Kidney epithelial cell (primary cell): ENCODE measurements around the gene CDK3. TPM values are rescaled to one million over a fixed set of nuclear protein-coding genes. Genes with fewer than 3 reads are reported as not detected.
"Not testable (repeated sequence)": the region's sequence is repeated elsewhere in the genome, so short reads cannot be mapped to it uniquely, and the experiment has no call there.

Experiments used
- DNase-seq: peaks from one replicate; pipeline ENCODE4 v3.0.0-alpha.2; 2010; ENCODE audit warnings: low read depth
- H3K27me3 ChIP-seq: 2 replicates; pipeline ENCODE4 v1.6.0; 2011; ENCODE audit warnings: low read length; ENCODE audit not compliant: control insufficient read depth, insufficient read depth
- H3K36me3 ChIP-seq: 2 replicates; pipeline ENCODE4 v1.5.1; 2011; ENCODE audit warnings: low read length; ENCODE audit not compliant: control insufficient read depth, insufficient read depth
- H3K4me3 ChIP-seq: 2 replicates; pipeline ENCODE4 v1.5.1; 2011; ENCODE audit warnings: low read depth, mild to moderate bottlenecking, control low read depth, low read length
- CTCF ChIP-seq: IDR thresholded peaks from 2 replicates; pipeline ENCODE4 v1.5.1; 2011; ENCODE audit warnings: mild to moderate bottlenecking, moderate library complexity, low read length, control low read depth, inconsistent platforms; ENCODE audit not compliant: insufficient read depth, poor library complexity, severe bottlenecking
- total RNA-seq: library from RNA; depleted of rRNA; stranded (reverse); fragments of >200 nt; gene quantifications from 2 replicates; pipeline ENCODE4 v1.2.3, GENCODE V29; 2015

The CDK3 gene
- 7.4 and 11.5 TPM in 2 replicates for total RNA-seq

DNA sequence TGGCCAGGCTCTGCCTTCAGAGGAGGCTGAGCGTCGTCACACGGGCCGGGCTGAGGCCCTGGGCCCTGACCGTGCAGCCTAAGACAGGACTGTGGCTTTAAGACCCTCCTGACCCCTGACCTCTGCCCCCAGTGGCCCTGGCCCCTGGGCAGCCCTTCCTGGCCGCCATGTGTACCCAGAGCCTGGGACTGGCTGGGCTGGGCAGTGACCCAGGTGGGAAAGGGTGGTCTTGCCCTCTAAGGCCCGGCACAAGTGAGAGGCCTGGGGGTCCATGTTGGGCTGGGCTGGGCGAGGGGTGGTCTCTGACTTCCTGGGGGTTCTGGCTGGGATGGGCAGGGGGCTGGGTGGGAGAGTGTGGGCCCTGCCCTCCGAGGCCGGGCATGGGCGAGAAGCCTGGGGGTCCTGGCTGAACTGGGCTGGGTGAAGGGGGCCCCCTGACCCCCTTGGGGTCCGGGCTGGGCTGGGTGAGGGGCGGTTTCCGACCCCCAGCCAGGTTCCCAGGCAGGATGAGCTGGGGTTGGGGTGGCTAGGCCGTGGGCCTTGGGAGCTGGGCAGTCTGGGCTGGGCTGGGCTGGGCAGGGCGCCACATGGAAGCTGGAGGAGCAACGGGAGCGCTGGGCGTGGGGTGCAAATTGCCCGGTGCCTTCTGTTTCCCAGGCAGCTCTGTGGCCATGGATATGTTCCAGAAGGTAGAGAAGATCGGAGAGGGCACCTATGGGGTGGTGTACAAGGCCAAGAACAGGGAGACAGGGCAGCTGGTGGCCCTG lies at the start of gene CDK3:
CDK3 (plus strand) TSS at position 101 of the 767 bp plus-strand sequence; CDS start at position 672, 571 bp downstream.
- no peaks in the 10 kb centered on the region for H3K36me3 ChIP-seq

DNA sequence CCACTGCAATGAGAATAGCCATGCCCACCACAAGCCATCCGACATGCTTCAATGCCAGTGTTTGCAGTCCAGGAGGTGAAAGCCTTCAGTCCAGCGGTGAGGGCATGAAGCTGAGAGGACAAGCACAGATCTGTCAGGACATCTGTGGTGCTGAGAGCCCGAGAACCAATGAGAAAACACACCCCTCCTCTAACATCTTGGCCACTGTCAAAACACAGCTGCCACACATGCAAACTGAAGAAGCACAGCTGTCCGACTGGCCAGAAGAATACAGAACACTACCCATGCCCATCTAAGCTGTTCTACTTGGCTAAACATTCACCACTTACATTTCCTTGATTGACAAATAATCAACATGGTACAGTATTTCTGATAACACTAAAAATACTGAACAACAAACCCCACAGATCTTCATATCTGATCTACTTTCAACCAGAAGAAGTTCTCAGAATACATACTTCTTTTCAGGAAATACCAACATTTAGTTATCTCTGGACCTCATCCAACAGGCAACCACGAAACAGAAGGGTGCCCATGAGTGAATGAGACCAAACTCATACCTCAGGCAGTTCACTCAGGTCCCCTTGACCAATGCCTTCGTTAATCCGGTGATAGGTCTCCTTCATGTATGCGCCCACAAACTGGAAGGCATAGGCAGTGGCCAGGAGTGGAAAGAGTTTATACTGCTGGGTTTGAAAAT lies 49.6 kb upstream of the CDK3 start:
- H3K4me3 ChIP-seq, result no peak overlapping the region
- no peak for TF ChIP-seq CTCF
- H3K36me3 ChIP-seq, result peaks cover 4% of the 10 kb centered on the region
- no peaks in the 10 kb centered on the region for H3K27me3 ChIP-seq
- no peak for DNase-seq

More for the DNA sequence above, at the start of gene CDK3:
- H3K4me3 ChIP-seq, result no peak within 1 kb of the TSS
- no peak for DNase-seq
- H3K27me3 ChIP-seq, result no peaks in the 10 kb centered on the region
- no peak for TF ChIP-seq CTCF

DNA sequence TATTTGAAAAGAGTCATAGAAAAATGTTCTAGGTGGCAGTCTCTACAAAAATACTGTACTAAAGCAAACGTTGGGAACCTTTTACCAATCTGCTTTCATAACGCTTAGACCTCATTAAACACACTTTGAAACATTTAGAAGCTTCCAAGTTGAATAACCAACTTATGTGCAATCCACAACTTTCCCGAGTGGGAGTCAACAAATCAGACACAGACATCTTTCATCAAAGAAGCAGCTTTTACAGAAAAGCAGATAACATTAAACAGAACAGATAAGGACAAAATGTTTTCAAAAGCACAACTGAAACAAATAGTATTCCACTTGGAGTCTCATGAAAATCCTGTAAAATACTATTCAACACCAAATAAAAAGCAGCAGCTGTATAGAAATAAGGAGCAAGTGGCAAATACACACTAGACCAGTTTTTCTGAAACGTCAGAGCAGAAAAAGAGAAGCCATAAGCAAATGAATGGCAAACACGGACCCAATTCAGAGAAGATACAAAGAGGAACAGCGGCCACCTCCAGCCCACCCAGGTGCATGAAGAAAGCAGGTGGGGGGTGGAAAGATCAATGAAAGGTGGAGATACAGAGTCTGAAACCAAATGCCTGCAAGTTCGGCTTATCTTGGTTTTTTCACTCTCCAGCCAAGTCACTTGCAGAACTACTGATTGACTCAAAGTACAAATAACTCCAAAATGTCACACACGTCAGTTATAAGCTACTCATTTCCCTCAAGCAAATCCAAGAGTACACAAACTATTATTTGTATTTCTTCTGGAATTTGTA lies 41.4 kb upstream of the CDK3 start:
- DNase-seq, result no peak
- Histone ChIP-seq H3K27me3 (no peaks in the 10 kb centered on the region), H3K36me3 (no peaks in the 10 kb centered on the region), H3K4me3 (no peak overlapping the region)
- no peak for TF ChIP-seq CTCF

GRCh38 chr17:75959839-75960511 lies 40.7 kb upstream of the CDK3 start:
- Histone ChIP-seq H3K36me3 (no peaks in the 10 kb centered on the region), H3K4me3 (no peak overlapping the region), H3K27me3 (no peaks in the 10 kb centered on the region)
- DNase-seq, result no peak
- no peak for TF ChIP-seq CTCF

GRCh38 chr17:75965468-75965867 lies 35.2 kb upstream of the CDK3 start:
- DNase-seq, result no peak
- Histone ChIP-seq H3K36me3 (no peaks in the 10 kb centered on the region), H3K4me3 (no peak overlapping the region), H3K27me3 (no peaks in the 10 kb centered on the region)
- TF ChIP-seq CTCF, result no peak

DNA sequence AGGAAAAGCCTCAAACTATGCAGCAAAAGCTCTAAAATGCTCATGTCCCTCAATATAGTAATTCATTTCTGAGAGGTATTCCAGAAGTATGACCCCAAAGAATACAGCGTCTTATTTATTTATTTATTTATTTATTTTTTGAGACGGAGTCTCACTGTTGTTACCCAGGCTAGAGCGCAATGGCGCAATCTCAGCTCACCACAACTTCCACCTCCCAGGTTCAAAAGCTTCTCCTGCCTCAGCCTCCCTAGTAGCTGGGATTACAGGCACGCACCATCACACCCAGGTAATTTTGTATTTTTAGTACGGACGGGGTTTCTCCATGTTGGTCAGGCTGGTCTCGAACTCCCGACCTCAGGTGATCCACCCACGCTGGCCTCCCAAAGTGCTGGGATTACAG lies 31.6 kb upstream of the CDK3 start:
- not testable (repeated sequence) for DNase-seq, H3K4me3 ChIP-seq, H3K27me3 ChIP-seq, H3K36me3 ChIP-seq
